Fibroblast of the aortic adventitia (primary cell): Measurements from ENCODE around the gene GOLGA6L9. TPM values are rescaled to one million over a fixed set of nuclear protein-coding genes. Genes with fewer than 3 reads are reported as not detected.
A peak's percentile ranks its signal among the peaks of the same experiment; 100 is the strongest.
"Not testable (repeated sequence)": the region's sequence is repeated elsewhere in the genome, so short reads cannot be mapped to it uniquely, and the experiment has no call there.

Source experiments
- DNase-seq: peaks from one replicate; pipeline ENCODE4 v3.0.0-alpha.2; 2010; ENCODE audit warnings: low read depth
- H3K4me3 ChIP-seq: 2 replicates; pipeline ENCODE4 v1.5.1; 2011; ENCODE audit warnings: low read depth, mild to moderate bottlenecking, control low read depth, low read length, moderate library complexity
- total RNA-seq: library from RNA; depleted of rRNA; stranded (reverse); fragments of >200 nt; gene quantifications from 2 replicates; pipeline ENCODE4 v1.2.3, GENCODE V29; 2012; ENCODE audit warnings: low replicate concordance
- TF ChIP-seq, protein P1 (sequence below): IDR thresholded peaks from 2 replicates; pipeline ENCODE4 v1.5.1; 2011; ENCODE audit warnings: mild to moderate bottlenecking, low read length, control low read depth, inconsistent platforms; ENCODE audit not compliant: insufficient read depth

The GOLGA6L9 gene
- total RNA-seq, 1 donor, result 1.2 TPM

DNA sequence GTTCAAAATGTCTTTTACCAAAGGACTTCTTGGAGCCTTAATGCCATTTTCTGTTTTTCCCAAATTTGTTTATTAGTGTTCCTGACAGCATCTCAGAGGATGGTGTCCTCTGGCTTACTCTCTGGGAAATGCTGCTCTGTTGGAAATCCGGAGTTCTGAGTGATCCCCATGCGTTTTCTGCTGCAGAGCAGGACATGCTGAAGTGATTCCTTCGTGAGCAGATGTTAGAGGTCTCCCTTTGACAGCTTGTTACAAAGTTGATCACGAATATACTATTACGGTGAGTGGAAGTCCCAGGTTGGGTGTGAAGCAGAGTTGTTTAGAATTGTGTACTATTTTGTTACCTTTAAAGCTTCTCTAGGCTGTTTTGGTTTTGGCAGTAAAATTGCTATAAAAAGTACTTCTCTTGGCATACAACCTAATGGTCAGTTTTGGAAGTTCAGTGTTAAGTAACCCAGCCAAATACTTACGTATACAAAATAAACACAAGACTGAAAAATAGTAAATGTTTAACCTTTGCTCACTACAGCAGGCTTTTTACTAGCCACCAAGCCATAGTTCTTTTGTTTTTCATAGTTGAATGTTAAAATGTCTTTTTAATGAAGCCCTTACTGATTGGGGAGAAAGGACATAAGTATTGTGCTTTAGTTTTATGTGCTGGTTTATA lies 15.0 kb upstream of the GOLGA6L9 start:
- not testable (repeated sequence) for DNase-seq, H3K4me3 ChIP-seq

DNA sequence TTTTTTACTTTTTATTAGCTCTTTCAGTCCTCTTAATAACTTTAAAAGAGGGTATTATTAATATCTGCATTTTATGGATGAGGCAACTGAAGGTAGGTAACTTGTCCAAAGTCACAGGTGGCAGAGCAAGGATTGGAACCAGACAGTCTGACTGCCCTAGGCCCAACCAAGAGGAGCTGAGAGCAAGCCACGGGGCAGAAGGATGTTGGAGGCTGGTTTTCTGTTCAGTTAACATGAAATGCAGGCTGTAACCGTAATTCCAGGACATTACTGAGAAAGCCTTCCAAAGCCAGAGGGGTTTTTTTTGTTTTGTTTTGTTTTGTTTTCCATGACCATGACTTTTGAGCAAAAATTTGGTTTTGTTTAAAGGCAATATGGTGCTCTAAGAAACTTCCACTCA lies 9.1 kb upstream of the GOLGA6L9 start:
- DNase-seq, H3K4me3 ChIP-seq: not testable (repeated sequence)

DNA sequence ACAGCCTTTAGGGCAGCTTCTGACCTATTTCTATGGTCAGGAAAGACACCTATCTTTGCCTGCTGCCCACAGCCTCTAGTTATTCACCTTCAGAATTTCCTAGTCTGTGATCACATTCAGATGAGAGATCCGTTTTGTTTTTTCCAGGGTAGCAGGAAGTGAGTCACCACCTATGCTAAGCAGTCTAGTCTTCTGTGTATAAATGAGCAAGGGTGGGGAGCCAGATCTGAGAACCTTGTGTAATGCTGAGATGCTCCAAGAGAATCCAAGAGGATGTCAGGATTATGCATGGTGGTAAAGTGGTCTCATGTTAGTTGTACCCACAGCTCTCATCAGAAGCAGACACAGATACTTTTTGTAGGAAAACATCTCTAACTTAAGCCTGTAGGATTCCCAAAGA lies 8.7 kb upstream of the GOLGA6L9 start:
- DNase-seq, H3K4me3 ChIP-seq: not testable (repeated sequence)

DNA sequence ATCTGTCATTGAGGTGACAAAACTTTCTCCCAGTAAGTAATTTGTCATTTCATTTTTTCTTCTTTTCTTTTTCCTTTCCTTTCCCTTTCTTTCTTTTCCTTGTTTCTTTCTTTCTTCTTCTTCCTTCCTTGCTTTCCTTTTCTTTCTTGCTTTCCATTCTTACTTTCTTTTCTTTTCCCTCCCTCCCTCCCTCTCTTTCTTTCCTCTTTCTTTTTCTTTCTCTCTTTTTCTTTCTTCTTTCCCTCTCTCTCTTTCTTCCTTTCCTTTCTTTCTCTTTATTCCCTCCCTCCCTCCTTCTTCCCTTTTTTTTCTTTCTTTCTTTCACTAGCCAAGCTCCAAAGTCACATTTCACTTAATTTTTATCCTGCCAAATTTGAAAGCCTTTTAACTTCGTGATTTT lies 2.5 kb upstream of the GOLGA6L9 start:
- H3K4me3 ChIP-seq, DNase-seq: not testable (repeated sequence)

DNA sequence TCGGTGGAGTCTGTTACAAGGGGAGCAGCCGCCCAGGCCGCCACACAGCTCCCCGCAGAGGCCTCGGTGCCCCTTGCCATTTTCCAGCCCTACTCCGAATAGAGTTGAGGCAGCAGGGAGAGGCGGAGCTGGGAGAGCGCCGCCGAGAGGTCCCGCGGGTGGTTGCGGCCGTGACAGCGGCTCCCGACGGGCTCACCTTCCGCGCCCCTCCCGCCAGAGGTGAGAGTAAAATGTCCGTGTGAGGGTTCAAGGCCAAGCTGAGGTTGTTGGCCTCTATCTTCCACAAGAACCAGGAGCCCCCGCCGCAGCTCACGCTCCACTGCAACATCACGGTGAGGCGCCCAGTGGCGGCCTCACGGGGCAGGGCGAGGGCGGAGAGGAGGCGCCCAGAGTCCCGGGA lies 15.8 kb downstream of the GOLGA6L9 start:
- peak overlapping the region; percentile 44 for H3K4me3 ChIP-seq
- DNase-seq, result not testable (repeated sequence)

DNA sequence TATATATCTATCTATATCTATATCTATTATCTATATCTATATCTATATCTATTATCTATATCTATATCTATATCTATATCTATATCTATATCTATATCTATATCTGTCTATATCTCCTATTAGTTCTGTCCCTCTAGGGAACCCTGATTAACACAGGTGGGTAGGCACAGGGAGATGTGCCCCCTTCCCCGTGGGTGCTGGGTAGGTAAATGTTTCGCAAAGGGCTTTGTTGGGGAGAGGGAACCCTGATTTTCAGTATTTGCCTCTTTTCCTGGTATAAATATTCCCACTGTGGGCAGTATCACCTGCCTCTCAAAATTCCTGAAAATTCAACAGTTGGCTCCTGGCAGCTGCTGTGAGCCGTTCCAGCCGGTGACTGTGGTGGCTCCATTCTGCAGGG lies 27.7 kb downstream of the GOLGA6L9 start:
- DNase-seq, result not testable (repeated sequence)

DNA sequence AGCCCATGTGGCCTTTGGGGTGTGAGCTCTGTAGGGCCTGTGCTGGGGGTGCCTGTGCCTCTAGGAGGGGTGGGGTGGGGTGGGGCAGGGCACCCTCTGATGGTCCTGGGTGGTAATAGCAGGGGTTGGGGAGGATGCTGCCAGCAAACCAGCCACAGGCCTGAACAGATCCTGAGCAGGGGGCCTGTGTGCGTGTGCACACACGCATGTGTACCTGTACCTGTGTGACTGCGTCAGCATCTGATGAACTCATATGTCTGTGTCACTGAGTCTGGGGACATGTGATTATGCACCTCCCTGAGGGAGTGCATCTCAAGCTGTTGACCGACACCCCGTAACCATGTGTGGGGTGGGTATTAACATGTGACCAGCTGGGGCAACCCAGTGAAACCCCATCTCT lies 36.0 kb downstream of the GOLGA6L9 start:
- not testable (repeated sequence) for DNase-seq

More for the DNA sequence above, 27.7 kb downstream of the GOLGA6L9 start:
- not testable (repeated sequence) for H3K4me3 ChIP-seq

DNA sequence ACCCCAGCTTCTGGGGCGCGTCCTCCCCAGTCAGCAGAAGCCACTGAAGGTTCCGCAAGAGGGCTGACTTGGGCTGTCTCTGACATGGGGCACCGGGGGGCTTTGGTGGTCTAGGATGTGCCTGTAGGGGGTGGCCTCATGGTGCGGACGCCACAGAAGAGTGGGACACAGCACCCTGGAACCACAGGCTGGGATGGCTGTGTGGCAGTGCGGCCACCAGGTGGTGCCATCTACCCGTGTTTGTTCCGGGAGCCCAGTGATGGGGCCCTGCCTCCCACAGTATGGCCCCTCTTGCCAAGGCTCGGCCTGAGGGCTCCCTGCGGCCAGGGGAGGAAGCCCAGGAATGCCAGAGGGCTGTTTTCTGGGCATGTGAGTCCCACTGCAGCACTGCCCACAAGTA lies 38.6 kb downstream of the GOLGA6L9 start:
- not testable (repeated sequence) for DNase-seq, H3K4me3 ChIP-seq
- TF ChIP-seq, protein P1, sequence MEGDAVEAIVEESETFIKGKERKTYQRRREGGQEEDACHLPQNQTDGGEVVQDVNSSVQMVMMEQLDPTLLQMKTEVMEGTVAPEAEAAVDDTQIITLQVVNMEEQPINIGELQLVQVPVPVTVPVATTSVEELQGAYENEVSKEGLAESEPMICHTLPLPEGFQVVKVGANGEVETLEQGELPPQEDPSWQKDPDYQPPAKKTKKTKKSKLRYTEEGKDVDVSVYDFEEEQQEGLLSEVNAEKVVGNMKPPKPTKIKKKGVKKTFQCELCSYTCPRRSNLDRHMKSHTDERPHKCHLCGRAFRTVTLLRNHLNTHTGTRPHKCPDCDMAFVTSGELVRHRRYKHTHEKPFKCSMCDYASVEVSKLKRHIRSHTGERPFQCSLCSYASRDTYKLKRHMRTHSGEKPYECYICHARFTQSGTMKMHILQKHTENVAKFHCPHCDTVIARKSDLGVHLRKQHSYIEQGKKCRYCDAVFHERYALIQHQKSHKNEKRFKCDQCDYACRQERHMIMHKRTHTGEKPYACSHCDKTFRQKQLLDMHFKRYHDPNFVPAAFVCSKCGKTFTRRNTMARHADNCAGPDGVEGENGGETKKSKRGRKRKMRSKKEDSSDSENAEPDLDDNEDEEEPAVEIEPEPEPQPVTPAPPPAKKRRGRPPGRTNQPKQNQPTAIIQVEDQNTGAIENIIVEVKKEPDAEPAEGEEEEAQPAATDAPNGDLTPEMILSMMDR, result peak; percentile 7

More for the DNA sequence above, 36.0 kb downstream of the GOLGA6L9 start:
- H3K4me3 ChIP-seq, result not testable (repeated sequence)

DNA sequence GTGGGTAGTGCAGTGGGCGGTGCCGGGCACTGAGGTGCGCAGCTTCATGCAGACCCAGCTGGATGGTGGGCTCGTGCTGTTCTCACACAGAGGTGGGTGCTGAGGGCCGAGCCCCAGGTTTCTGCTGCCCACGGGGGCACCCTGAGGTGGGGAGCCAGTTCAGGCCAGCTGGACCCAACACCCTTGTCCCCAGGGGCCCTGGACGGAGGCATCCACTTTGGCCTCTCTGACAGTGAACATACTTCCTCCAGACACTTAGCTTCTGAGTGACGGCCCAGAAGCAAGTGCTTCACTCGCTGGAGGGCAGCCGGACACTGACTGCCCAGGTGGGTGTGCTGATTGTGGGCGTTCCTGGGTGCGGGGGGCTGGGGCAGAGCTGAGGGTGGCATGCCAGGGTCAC lies 39.8 kb downstream of the GOLGA6L9 start:
- H3K4me3 ChIP-seq, result not testable (repeated sequence)

DNA sequence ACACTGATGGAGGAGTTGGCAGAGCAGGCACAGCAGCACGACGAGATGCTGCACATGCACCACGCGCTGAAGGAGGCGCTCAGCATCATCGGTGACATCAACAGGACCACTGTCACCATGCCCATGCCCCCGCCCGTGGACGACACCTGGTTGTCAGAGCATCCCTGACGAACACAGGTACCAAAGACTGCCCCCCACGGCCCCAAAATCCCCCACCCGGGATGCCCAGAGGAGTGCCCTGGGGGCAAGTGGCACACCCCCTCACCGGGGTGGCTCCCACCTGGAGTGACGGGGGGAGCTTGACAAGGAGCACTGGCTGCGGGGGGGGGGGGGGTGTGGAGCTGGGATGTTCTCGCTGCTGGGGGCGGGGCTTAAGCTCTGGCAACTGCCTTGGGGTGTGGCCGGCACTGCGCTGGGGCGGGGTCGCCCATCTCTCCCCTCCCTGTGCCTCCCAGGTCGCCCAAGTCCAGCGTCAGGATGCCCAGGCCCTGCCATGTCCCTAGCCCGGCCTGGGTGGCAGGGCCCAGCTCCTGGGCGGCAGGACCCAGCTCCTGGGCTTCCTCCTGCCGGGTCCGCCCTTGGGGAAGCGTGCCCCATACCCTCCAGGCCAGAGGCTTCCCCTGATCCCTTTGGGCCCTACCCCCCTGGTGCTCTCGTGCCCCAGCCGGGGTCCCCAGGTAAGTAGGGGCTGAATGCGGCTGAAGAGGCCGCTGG lies 42.8 kb downstream of the GOLGA6L9 start:
- DNase-seq, H3K4me3 ChIP-seq: not testable (repeated sequence)

More for the DNA sequence above, 39.8 kb downstream of the GOLGA6L9 start:
- not testable (repeated sequence) for DNase-seq

DNA sequence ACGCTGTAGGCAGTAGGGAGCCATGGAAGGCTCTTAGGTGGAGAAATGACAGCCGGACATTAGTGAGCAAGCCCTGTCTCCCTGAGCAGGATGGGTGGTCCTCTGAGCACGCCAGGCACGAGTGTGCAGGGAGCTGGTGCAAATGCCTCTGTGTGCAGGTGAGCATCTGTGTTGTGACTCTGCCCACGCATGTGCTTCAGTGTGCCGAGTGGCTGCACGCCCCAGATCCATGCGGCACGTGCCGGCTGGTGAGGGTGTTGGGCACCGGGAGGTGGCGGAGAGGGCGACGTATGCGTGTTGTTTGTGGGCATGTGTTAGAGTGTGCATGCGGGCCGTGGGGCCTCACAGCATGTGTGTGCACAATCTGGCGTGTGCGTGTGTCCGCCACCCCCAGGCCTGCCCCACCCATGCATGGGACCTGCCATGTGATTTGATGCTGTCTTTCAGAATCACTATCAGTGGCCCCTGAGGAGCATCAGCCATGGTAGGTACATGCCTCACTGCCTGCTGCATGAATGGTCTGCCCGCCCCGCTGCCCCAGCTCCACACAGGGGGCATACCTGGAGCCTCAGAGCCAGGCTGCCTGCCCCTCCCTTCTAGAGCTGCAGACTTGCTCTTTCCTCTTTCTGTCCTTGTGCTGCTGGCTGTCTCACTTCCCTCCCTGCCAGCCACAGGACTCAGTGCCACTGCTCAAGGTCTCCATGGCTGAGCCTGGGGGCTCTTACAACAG lies 45.1 kb downstream of the GOLGA6L9 start:
- H3K4me3 ChIP-seq, DNase-seq: not testable (repeated sequence)

DNA sequence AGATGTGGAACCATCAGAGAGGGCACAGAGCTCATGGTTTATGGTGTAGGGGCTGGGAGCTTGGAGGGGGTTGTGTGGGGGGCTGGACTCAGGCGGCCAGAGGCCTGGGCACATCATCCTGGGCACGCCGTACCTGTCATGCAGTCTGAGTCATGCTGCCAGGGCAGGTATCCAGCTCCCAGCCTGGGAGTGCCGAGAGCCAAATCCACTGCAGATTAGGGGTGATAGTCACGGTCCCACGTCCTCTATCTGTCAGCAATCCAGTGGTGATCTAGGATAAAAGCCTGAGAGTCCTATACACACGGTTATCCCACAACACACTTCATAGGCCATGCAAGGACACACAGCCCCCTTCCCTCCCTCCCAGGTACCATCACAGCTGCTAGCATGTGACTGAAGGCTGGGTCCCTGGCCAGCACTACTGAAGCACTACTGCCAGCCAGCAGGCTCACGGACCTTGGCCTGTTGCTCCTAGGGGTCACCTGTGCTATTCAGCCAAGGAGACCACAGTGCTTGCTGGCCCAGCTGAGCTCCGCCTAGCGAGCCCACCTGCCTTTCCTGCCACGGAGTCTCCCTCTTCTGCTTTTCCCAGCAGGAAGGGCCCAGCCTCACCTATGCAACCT lies 45.8 kb downstream of the GOLGA6L9 start:
- not testable (repeated sequence) for DNase-seq, H3K4me3 ChIP-seq

DNA sequence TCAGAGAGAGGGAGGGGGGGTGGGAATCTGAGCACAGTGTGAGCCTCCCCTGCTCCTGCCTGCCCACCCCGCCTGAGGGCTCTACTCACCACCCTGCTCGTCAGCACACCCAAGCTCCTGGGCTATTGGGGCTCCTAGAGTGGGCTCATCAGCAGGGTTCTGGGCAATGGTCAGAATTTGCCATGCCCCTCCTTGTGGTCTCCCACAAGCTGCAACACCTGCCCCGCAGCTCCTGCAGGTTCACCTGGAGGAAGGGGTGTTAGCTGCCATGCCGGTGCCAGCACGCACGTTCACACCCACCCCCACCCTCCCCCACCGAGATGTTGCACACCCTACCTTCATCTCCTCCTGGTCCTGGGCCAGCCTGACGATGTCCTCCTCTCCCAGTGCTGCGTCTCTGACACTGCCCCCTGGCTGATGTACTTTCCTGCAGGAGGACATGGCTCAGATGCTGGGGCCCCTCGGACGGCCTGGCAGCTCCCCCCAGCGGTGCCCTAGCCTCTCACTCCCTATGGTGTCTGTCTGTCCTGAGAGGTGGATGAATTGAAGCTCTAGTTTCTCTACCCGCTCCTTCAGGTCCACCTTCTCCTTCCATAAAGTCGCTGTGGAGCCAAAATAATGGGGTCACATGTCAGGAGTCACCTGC lies 47.2 kb downstream of the GOLGA6L9 start:
- DNase-seq, H3K4me3 ChIP-seq: not testable (repeated sequence)

DNA sequence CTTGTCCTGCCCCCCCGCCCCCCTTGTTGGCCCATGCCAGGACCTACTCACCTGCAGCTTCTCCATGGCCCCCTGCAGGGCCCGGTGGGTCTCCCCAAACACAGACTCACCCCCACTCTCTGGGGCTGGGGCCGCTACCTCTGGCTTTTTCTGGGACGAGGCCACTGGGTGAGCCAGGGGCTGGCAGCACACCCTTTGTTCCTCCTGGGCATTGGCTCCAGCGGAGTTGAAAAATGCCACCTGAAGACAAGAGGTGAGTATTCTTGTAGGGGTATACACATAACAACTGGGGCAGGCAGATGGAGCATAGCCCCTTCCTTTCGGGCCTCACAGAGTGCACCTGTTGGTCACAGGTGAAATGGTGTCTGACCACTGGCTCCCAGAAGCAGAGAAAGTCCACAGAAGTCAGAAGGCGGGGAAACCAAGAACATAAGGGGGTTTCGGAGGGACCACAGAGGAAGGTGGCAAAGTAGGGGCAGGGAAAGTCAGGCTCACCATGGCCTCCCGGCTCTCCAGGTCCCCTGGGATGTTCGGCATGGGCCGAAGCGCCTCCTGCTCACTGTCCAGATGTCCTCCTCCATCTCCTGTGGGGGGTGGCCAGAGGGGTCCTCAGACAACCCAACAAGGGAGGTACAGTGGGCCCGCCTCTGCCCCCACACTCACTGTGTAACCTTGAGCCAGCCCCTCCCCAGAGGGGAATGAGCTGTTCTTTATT lies 47.9 kb downstream of the GOLGA6L9 start:
- H3K4me3 ChIP-seq, DNase-seq: not testable (repeated sequence)
